Left kidney (tissue), 2 donors: ENCODE results near the gene ANTKMT. TPM values are rescaled to one million over a fixed set of nuclear protein-coding genes. Genes with fewer than 3 reads are reported as not detected.
"Not testable (repeated sequence)": the region's sequence is repeated elsewhere in the genome, so short reads cannot be mapped to it uniquely, and the experiment has no call there.

Experiments used
- DNase-seq: peaks from one replicate; pipeline ENCODE4 v3.0.0-alpha.2; 2013
- polyA plus RNA-seq: library from polyadenylated mRNA; unstranded; fragments of 120-200 nt; gene quantifications from one replicate; pipeline ENCODE4 v1.2.1, GENCODE V29; 2013; ENCODE audit not compliant: insufficient read length

ANTKMT gene
- polyA plus RNA-seq, 1 donor = 9.0 TPM

GRCh38 chr16:680625-680945, 40.4 kb upstream of the ANTKMT start:
- DNase-seq = no peak

- DNase-seq = no peak
Observed at GRCh38 chr16:680967-681745, 39.8 kb upstream of the ANTKMT start.

- DNase-seq = no peak
Observed at GRCh38 chr16:681746-682427, 39.1 kb upstream of the ANTKMT start.

GRCh38 chr16:682493-683395, 38.2 kb upstream of the ANTKMT start:
- no peak for DNase-seq

GRCh38 chr16:683396-684070, 37.4 kb upstream of the ANTKMT start:
- DNase-seq = no peak

- DNase-seq = peak; percentile 93
Observed at GRCh38 chr16:684071-684794, 36.7 kb upstream of the ANTKMT start, which contains the start of gene JMJD8. Gene JMJD8, minus strand, starts transcription at chr16:684334. Its CDS starts 15 bp downstream, at chr16:684319.

- DNase-seq = no peak
Observed at GRCh38 chr16:684961-685696, 35.8 kb upstream of the ANTKMT start.

- no peak for DNase-seq
Observed at GRCh38 chr16:685967-686366, 35.0 kb upstream of the ANTKMT start.

DNA sequence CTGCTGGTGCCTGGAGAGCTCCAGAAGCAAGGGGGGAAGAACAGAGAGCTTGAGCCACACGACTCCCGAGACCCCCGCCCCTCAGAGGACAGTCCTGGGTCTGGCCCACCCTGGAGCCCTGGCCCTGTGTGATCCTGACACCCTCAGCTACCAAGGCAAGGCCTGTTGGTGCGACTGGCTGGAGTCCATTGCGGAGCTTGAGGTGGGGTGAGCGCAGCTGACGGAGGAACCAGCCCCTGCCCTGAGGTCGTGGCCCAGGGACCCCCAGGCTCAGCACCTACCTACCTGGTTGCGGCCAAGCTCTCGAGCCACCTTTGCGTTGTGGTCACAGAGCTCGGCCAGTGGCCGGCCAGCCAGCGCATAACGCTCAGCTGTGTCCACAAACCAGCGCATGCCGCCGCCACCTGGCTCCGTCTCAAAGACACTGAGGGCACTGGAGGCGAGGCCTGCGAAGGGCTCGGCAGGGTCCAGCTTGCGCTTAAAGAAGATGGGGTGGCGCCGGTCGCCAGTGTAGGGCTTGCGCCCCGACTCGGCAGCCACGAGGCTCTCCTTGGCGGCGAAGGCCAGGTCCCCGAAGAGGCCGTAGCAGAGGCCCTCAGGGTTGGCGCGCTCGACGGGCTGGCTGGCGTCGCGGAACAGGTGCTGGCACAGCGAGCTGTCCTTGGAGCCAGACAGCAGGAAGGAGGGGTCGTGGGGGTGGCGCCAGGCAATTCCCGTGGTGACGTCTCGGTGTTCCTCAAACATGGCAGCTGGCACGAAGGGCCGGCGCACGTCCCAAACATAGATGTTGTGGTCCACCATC, 34.3 kb upstream of the ANTKMT start:
- DNase-seq = no peak

GRCh38 chr16:687499-687898, 33.4 kb upstream of the ANTKMT start:
- no peak for DNase-seq

- DNase-seq = no peak
Observed at GRCh38 chr16:689175-689897, 31.6 kb upstream of the ANTKMT start.

DNA sequence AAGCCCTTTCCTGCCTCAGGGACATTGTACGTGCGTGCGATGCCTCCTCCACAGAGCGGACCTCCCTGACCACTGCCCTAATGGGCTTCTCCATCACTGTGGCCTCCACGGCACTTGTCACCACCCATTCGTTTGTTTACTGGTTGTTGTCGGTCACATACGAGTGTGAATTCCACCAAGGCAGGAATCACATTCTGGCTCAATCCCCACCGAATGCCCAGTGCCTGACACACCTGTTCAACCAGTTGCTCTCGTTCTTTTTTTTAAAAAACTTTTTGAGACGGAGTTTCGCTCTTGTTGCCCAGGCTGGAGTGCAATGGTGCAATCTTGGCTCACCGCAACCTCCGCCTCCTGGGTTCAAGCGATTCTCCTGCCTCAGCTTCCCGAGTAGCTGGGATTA, 29.7 kb upstream of the ANTKMT start:
- not testable (repeated sequence) for DNase-seq

GRCh38 chr16:692356-693108, 28.4 kb upstream of the ANTKMT start:
- DNase-seq = no peak

DNA sequence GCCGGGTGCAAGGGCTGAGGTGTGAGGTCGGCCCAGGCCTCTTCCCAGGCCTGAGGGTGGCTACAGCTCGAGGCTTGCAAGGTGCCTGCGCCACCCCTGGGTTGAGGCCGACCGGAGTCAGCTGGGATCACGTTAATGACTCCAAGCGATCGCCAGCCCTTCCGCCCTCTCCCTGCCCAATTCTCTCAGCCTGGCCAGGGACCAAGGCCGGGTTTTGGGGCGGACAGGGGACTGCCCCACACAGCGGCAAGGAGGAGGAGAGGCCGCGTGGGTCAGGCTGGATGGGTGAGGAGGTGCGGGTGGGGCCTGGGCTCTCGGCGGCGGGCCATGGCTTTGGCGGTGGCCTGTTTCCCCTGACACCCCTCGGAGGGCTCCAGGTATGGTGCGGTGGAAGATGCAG, 27.6 kb upstream of the ANTKMT start:
- DNase-seq = no peak

- no peak for DNase-seq
Observed at GRCh38 chr16:693766-694165, 27.2 kb upstream of the ANTKMT start.

- DNase-seq = no peak
Observed at GRCh38 chr16:694187-694862, 26.6 kb upstream of the ANTKMT start.

DNA sequence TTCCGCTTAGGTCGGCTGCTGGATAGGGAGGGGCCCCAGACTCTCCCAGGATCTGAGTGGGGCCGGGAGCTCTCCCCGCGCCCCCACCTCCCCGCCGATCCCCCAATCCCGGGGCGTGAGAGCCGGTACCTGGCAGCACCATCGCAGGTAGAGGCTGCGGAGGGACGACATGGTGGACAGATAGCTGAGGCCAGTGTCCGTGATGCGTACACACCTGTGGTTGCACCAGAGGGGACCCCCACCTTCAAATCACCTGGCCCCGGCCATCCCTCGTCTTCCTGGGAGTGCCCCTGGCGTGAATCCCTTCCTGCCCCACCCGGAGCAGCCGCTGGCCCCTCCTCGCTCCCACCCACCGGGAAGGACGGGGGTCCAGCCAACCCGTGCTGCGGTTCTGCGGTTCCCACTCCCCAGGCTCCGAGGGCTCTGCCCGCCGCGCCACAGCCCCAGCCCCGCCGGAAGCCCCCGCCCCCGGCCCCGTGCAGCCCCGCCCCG, 26.0 kb upstream of the ANTKMT start:
- DNase-seq = no peak
